Fibroblast of villous mesenchyme (primary cell): ENCODE data around the gene PRRC2A. TPM values are rescaled to one million over a fixed set of nuclear protein-coding genes. Genes with fewer than 3 reads are reported as not detected.

Experiments
- DNase-seq: peaks from one replicate; pipeline ENCODE4 v3.0.0-alpha.2; 2010; ENCODE audit warnings: low read depth
- H3K4me3 ChIP-seq: 2 replicates; pipeline ENCODE4 v1.5.1; 2011; ENCODE audit warnings: low read depth, mild to moderate bottlenecking, low read length
- total RNA-seq: library from RNA; depleted of rRNA; stranded (reverse); fragments of >200 nt; gene quantifications from 2 replicates; pipeline ENCODE4 v1.2.3, GENCODE V29; 2012
- TF ChIP-seq, protein P1 (sequence below): IDR thresholded peaks from 2 replicates; pipeline ENCODE4 v1.5.1; 2012; ENCODE audit warnings: low read depth, mild to moderate bottlenecking, low read length; ENCODE audit not compliant: insufficient read depth

The PRRC2A gene
- total RNA-seq, 1 donor = 84.2 TPM

DNA sequence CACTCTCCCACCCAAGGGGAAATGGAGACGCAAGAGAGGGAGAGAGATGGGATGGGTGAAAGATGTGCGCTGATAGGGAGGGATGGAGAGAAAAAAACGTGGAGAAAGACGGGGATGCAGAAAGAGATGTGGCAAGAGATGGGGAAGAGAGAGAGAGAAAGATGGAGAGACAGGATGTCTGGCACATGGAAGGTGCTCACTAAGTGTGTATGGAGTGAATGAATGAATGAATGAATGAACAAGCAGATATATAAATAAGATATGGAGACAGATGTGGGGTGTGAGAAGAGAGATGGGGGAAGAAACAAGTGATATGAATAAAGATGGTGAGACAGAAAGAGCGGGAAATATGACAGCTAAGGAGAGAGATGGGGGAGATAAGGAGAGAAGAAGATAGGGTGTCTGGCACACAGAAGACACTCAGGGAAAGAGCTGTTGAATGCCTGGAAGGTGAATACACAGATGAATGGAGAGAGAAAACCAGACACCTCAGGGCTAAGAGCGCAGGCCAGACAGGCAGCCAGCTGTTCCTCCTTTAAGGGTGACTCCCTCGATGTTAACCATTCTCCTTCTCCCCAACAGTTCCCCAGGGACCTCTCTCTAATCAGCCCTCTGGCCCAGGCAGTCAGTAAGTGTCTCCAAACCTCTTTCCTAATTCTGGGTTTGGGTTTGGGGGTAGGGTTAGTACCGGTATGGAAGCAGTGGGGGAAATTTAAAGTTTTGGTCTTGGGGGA is 44.4 kb upstream of the PRRC2A start:
- DNase-seq = no peak
- TF ChIP-seq, protein P1, sequence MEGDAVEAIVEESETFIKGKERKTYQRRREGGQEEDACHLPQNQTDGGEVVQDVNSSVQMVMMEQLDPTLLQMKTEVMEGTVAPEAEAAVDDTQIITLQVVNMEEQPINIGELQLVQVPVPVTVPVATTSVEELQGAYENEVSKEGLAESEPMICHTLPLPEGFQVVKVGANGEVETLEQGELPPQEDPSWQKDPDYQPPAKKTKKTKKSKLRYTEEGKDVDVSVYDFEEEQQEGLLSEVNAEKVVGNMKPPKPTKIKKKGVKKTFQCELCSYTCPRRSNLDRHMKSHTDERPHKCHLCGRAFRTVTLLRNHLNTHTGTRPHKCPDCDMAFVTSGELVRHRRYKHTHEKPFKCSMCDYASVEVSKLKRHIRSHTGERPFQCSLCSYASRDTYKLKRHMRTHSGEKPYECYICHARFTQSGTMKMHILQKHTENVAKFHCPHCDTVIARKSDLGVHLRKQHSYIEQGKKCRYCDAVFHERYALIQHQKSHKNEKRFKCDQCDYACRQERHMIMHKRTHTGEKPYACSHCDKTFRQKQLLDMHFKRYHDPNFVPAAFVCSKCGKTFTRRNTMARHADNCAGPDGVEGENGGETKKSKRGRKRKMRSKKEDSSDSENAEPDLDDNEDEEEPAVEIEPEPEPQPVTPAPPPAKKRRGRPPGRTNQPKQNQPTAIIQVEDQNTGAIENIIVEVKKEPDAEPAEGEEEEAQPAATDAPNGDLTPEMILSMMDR = no peak
- no peak overlapping the region for H3K4me3 ChIP-seq

DNA sequence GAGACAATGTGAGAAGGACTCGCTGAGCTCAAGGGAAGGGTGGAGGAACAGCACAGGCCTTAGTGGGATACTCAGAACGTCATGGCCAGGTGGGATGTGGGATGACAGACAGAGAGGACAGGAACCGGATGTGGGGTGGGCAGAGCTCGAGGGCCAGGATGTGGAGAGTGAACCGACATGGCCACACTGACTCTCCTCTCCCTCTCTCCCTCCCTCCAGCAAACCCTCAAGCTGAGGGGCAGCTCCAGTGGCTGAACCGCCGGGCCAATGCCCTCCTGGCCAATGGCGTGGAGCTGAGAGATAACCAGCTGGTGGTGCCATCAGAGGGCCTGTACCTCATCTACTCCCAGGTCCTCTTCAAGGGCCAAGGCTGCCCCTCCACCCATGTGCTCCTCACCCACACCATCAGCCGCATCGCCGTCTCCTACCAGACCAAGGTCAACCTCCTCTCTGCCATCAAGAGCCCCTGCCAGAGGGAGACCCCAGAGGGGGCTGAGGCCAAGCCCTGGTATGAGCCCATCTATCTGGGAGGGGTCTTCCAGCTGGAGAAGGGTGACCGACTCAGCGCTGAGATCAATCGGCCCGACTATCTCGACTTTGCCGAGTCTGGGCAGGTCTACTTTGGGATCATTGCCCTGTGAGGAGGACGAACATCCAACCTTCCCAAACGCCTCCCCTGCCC is 43.5 kb upstream of the PRRC2A start:
- TF ChIP-seq, protein P1 = no peak
- DNase-seq = no peak
- H3K4me3 ChIP-seq = no peak overlapping the region

- H3K4me3 ChIP-seq = no peak overlapping the region
- TF ChIP-seq, protein P1 = no peak
- DNase-seq = no peak
Observed at GRCh38 chr6:31577579-31577966, 42.9 kb upstream of the PRRC2A start.

DNA sequence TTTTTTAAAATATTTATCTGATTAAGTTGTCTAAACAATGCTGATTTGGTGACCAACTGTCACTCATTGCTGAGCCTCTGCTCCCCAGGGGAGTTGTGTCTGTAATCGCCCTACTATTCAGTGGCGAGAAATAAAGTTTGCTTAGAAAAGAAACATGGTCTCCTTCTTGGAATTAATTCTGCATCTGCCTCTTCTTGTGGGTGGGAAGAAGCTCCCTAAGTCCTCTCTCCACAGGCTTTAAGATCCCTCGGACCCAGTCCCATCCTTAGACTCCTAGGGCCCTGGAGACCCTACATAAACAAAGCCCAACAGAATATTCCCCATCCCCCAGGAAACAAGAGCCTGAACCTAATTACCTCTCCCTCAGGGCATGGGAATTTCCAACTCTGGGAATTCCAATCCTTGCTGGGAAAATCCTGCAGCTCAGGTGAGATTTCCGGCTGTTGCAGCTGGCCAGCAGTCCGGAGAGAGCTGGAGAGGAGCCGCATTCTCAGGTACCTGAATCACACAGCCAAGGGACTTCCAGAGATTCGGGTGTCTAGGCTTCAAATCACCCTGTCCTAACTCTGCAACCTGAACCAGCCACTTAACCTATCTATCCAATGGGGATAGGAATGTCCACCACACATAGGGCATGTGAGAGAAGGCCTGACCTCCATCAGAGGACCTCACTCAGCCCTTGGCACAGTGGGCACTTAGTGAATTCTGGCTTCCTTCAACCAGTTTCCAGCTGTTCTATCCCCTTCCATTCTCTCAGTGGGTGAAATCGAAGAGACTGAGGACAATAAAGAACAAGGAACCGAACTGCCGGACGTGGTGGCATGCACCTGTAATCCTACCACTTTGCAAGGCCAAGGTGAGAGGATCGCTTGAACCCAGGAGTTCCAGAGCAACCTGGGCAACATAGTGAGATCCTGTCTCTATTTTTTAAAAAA is 42.1 kb upstream of the PRRC2A start:
- TF ChIP-seq, protein P1 = no peak
- DNase-seq = no peak

GRCh38 chr6:31579119-31579505 is 41.4 kb upstream of the PRRC2A start:
- H3K4me3 ChIP-seq = no peak overlapping the region
- no peak for DNase-seq
- TF ChIP-seq, protein P1 = no peak

More for the DNA sequence above, 42.1 kb upstream of the PRRC2A start:
- H3K4me3 ChIP-seq = no peak overlapping the region

- no peak overlapping the region for H3K4me3 ChIP-seq
- TF ChIP-seq, protein P1 = no peak
Observed at GRCh38 chr6:31579546-31580437, 40.7 kb upstream of the PRRC2A start.

More at GRCh38 chr6:31579546-31580437, 40.7 kb upstream of the PRRC2A start:
- no peak for DNase-seq
